ENCODE measurements around the gene LRRC49.
"Not testable (repeated sequence)": the region's sequence is repeated elsewhere in the genome, so short reads cannot be mapped to it uniquely, and the experiment has no call there.

LRRC49 gene

DNA sequence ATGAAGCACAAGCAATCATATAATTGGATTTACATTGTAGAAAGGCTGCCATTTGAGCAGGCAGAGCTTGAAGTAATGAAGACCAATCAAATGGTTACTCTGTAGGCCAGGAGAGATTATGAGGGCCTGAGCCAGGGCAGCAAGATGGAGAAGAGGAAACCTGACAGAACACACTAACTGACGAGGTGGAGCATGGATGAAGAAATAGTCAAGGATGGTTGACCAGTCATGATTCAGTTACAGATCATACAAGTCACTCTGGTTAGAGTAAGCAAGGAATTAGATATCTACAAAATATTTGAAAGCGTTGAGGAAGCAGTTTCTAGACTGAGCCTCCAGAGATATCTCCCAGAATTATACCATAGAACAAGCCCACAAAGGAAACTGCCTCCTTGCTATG lies 120.8 kb downstream of the LRRC49 start:
- Histone ChIP-seq H3K27ac (ENCODE audit: low read depth, low read length) (no peak overlapping the region), H3K4me1 (ENCODE audit: control insufficient read depth, low read length) (no peaks in the 10 kb centered on the region), H4K20me1 (ENCODE audit: control insufficient read depth, insufficient read depth, low read depth, low read length) (no peaks in the 10 kb centered on the region), H3K9me2 (replicated peaks; ENCODE audit: control insufficient read depth, low read length) (no peaks in the 10 kb centered on the region), H3K79me2 (ENCODE audit: control insufficient read depth, low read length) (no peaks in the 10 kb centered on the region), H3K4me2 (ENCODE audit: low read length) (no peak overlapping the region), H3F3A (ENCODE audit: control insufficient read depth, insufficient read depth) (no peaks in the 10 kb centered on the region), H3K4me3 (ENCODE audit: low read length) (no peak overlapping the region), H3K27me3 (ENCODE audit: control insufficient read depth, low read length) (no peaks in the 10 kb centered on the region), H3K36me3 (ENCODE audit: control insufficient read depth, low read length) (no peaks in the 10 kb centered on the region), H3K9me3 (ENCODE audit: control insufficient read depth, insufficient read depth, low read length) (no peaks in the 10 kb centered on the region)
- TF ChIP-seq, protein P1, sequence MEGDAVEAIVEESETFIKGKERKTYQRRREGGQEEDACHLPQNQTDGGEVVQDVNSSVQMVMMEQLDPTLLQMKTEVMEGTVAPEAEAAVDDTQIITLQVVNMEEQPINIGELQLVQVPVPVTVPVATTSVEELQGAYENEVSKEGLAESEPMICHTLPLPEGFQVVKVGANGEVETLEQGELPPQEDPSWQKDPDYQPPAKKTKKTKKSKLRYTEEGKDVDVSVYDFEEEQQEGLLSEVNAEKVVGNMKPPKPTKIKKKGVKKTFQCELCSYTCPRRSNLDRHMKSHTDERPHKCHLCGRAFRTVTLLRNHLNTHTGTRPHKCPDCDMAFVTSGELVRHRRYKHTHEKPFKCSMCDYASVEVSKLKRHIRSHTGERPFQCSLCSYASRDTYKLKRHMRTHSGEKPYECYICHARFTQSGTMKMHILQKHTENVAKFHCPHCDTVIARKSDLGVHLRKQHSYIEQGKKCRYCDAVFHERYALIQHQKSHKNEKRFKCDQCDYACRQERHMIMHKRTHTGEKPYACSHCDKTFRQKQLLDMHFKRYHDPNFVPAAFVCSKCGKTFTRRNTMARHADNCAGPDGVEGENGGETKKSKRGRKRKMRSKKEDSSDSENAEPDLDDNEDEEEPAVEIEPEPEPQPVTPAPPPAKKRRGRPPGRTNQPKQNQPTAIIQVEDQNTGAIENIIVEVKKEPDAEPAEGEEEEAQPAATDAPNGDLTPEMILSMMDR (IDR thresholded peaks at IDR 0.05; ENCODE audit: low read depth, low read length, poor library complexity, severe bottlenecking), result no peak
- no peak for TF ChIP-seq EZH2phosphoT487 (IDR thresholded peaks at IDR 0.05; ENCODE audit: borderline replicate concordance, low read length)

DNA sequence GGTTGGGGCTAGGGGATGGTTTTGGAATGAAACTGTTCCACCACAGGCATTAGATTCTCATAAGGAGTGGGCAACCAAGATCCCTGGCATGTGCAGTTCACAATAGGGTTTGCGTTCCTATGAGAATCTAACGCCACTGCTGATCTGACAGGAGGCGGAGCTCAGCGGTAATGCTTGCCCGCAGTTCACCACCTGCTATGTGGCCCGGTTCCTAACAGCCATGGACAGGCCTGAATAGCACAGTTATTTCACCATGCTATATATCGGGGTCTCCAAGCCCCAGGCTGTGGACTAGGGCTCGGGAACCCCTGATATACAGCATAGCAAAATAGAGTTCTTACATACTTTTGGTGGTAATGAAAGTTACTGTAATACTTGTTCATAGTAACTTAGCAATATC lies 122.7 kb downstream of the LRRC49 start:
- no peak overlapping the region for H3K4me2 ChIP-seq (ENCODE audit: low read length)
- no peaks in the 10 kb centered on the region for H3K36me3 ChIP-seq (ENCODE audit: control insufficient read depth, low read length)
- TF ChIP-seq, protein P1 (IDR thresholded peaks at IDR 0.05; ENCODE audit: low read depth, low read length, poor library complexity, severe bottlenecking), result no peak
- no peak for TF ChIP-seq EZH2phosphoT487 (IDR thresholded peaks at IDR 0.05; ENCODE audit: borderline replicate concordance, low read length)
- H3K27ac ChIP-seq (ENCODE audit: low read depth, low read length), result no peak overlapping the region
- no peaks in the 10 kb centered on the region for H3K9me3 ChIP-seq (ENCODE audit: control insufficient read depth, insufficient read depth, low read length)
- no peaks in the 10 kb centered on the region for H4K20me1 ChIP-seq (ENCODE audit: control insufficient read depth, insufficient read depth, low read depth, low read length)
- H3K79me2 ChIP-seq (ENCODE audit: control insufficient read depth, low read length), result no peaks in the 10 kb centered on the region
- H3K9me2 ChIP-seq (replicated peaks; ENCODE audit: control insufficient read depth, low read length), result no peaks in the 10 kb centered on the region
- H3F3A ChIP-seq (ENCODE audit: control insufficient read depth, insufficient read depth), result no peaks in the 10 kb centered on the region
- no peaks in the 10 kb centered on the region for H3K4me1 ChIP-seq (ENCODE audit: control insufficient read depth, low read length)
- H3K4me3 ChIP-seq (ENCODE audit: low read length), result no peak overlapping the region
- no peaks in the 10 kb centered on the region for H3K27me3 ChIP-seq (ENCODE audit: control insufficient read depth, low read length)

DNA sequence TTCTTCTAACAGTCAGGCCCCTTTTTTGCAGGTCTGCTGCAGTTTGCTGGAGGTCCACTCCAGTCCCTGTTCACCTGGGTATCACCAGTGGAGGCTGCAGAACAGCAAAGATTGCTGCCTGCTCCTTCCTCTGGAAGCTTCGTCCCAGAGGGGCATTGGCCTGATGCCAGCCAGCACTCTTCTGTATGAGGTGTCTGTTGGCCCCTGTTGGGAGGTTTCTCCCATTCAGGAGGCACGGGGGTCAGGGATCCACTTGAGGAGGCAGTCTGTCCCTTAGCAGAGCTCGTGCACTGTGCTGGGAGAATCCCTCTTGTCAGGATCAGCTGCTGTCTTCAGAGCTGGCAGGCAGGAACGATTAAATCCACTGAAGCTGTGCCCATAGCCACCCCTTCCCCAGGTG lies 138.6 kb downstream of the LRRC49 start:
- not testable (repeated sequence) for H3K79me2 ChIP-seq (ENCODE audit: control insufficient read depth, low read length); H3K36me3 ChIP-seq (ENCODE audit: control insufficient read depth, low read length); H3K27me3 ChIP-seq (ENCODE audit: control insufficient read depth, low read length); H3K4me3 ChIP-seq (ENCODE audit: low read length); H3K9me3 ChIP-seq (ENCODE audit: control insufficient read depth, insufficient read depth, low read length); H3K4me2 ChIP-seq (ENCODE audit: low read length); H3K4me1 ChIP-seq (ENCODE audit: control insufficient read depth, low read length); H3K27ac ChIP-seq (ENCODE audit: low read depth, low read length); H3F3A ChIP-seq (ENCODE audit: control insufficient read depth, insufficient read depth); H3K9me2 ChIP-seq (replicated peaks; ENCODE audit: control insufficient read depth, low read length); H4K20me1 ChIP-seq (ENCODE audit: control insufficient read depth, insufficient read depth, low read depth, low read length)

DNA sequence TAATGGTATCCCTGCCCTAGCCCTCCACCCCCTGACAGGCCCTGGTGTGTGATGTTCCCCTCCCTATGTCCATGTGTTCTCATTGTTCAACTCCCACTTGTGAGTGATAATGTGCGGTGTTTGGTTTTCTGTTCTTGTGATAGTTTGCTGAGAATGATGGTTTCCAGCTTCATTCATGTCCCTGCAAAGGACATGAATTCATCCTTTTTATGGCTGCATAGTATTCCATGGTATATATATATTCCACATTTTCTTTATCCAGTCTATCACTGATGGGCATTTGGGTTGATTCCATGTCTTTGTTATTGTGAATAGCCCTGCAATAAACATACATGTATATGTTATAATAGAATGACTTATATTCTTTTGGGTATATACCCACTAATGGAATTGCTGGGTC lies 142.9 kb downstream of the LRRC49 start:
- H3K4me2 ChIP-seq (ENCODE audit: low read length); H4K20me1 ChIP-seq (ENCODE audit: control insufficient read depth, insufficient read depth, low read depth, low read length); H3K9me2 ChIP-seq (replicated peaks; ENCODE audit: control insufficient read depth, low read length); H3K9me3 ChIP-seq (ENCODE audit: control insufficient read depth, insufficient read depth, low read length); H3K27me3 ChIP-seq (ENCODE audit: control insufficient read depth, low read length); H3K4me3 ChIP-seq (ENCODE audit: low read length); H3F3A ChIP-seq (ENCODE audit: control insufficient read depth, insufficient read depth); H3K79me2 ChIP-seq (ENCODE audit: control insufficient read depth, low read length); H3K36me3 ChIP-seq (ENCODE audit: control insufficient read depth, low read length); H3K4me1 ChIP-seq (ENCODE audit: control insufficient read depth, low read length); H3K27ac ChIP-seq (ENCODE audit: low read depth, low read length): not testable (repeated sequence)
